Natural killer cell treated with Interleukin-12 subunit alpha and Interleukin-12 subunit beta and Interleukin-15 and Interleukin-18, amount 100 ng/mL, for 72 hours (primary cell): ENCODE data around the gene PRKCZ. TPM values are rescaled to one million over a fixed set of nuclear protein-coding genes. Genes with fewer than 3 reads are reported as not detected.

Experiments
- ATAC-seq, 2 donors: fragments of 150-1000 bp; cut with Tn5 transposase in 1 of 2; sonication (Bioruptor Pico), chemical (Tn5 transposase) in 1 of 2; 2 replicates each; pipeline ENCODE4 v1.10.0; 2021
- DNase-seq: peaks from one replicate; pipeline ENCODE4 v3.0.0; 2022; ENCODE audit warnings: low spot score
- H3K27ac Mint-ChIP-seq, 2 donors: 1 replicate in 1 of 2; 2 replicates in 1 of 2; pipeline ENCODE4 v1.8.0; 2022; ENCODE audit warnings: mixed read lengths in 2 of 2, mild to moderate bottlenecking in 1 of 2, moderate library complexity in 1 of 2
- H3K27me3 Mint-ChIP-seq, 2 donors: 1 replicate in 1 of 2; 2 replicates in 1 of 2; pipeline ENCODE4 v1.8.0; 2022; ENCODE audit warnings: mixed read lengths in 2 of 2
- H3K36me3 Mint-ChIP-seq: one replicate; pipeline ENCODE4 v1.8.0; 2022; ENCODE audit warnings: mixed read lengths
- H3K4me1 Mint-ChIP-seq, 2 donors: 1 replicate in 1 of 2; 2 replicates in 1 of 2; pipeline ENCODE4 v1.8.0; 2022; ENCODE audit warnings: low read depth in 2 of 2, mixed read lengths in 2 of 2, mild to moderate bottlenecking in 1 of 2
- H3K4me3 Mint-ChIP-seq: one replicate; pipeline ENCODE4 v1.8.0; 2022; ENCODE audit warnings: mixed read lengths
- H3K9me3 Mint-ChIP-seq: 2 replicates; pipeline ENCODE4 v1.8.0; 2022; ENCODE audit warnings: mixed read lengths
- total RNA-seq, 2 donors: library from RNA; stranded (reverse); gene quantifications; one replicate each; pipeline ENCODE4 v1.2.3, GENCODE V29; 2022

PRKCZ gene
- total RNA-seq, 2 donors from 2014 or later, result 10.8 to 13.2 TPM

- Mint-ChIP-seq H3K36me3 (no peaks in the 10 kb centered on the region), H3K4me3 (no peak overlapping the region), H3K4me1 (peaks cover 0 to 11% of the 10 kb centered on the region in 2 donors), H3K27me3 (no peaks in the 10 kb centered on the region), H3K27ac (no peak overlapping the region), H3K9me3 (no peaks in the 10 kb centered on the region)
- DNase-seq, result no peak
- no peak for ATAC-seq
Measured at GRCh38 chr1:2181271-2181670, 131.1 kb downstream of the PRKCZ start.

GRCh38 chr1:2181752-2182151, 131.5 kb downstream of the PRKCZ start:
- DNase-seq (no peak), ATAC-seq (no peak)
- Mint-ChIP-seq H3K36me3 (no peaks in the 10 kb centered on the region), H3K4me1 (peaks cover 0 to 11% of the 10 kb centered on the region in 2 donors), H3K9me3 (no peaks in the 10 kb centered on the region), H3K27ac (no peak overlapping the region), H3K27me3 (no peaks in the 10 kb centered on the region), H3K4me3 (no peak overlapping the region)

GRCh38 chr1:2182376-2182775, 132.2 kb downstream of the PRKCZ start:
- Mint-ChIP-seq H3K27ac (no peak overlapping the region), H3K4me3 (no peak overlapping the region), H3K36me3 (no peaks in the 10 kb centered on the region), H3K4me1 (peaks cover 0 to 11% of the 10 kb centered on the region in 2 donors), H3K9me3 (no peaks in the 10 kb centered on the region), H3K27me3 (no peaks in the 10 kb centered on the region)
- ATAC-seq (no peak), DNase-seq (no peak)

- Mint-ChIP-seq H3K9me3 (no peaks in the 10 kb centered on the region), H3K27me3 (no peaks in the 10 kb centered on the region), H3K4me3 (no peak overlapping the region), H3K4me1 (peaks cover 0 to 11% of the 10 kb centered on the region in 2 donors), H3K36me3 (no peaks in the 10 kb centered on the region), H3K27ac (no peak overlapping the region)
- DNase-seq, result no peak
- ATAC-seq, result no peak
Measured at GRCh38 chr1:2183937-2184334, 133.7 kb downstream of the PRKCZ start.

DNA sequence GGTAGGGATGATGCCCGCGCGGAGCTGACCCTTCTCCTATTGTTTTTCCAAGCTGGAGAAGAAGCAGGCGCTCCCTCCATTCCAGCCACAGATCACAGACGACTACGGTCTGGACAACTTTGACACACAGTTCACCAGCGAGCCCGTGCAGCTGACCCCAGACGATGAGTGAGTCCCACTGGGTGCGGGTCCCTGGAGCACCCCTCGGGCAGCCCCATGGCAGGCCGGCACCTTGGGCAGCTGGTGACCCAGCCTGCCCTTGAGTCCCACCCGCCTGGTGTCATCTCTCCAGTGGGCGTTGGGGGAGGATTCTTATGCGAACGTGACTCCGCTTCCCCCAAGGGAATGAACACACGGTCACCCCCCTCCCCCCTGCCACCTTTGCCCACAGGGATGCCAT, 134.3 kb downstream of the PRKCZ start:
- Mint-ChIP-seq H3K27ac (no peak overlapping the region), H3K4me1 (peaks cover 0 to 13% of the 10 kb centered on the region in 2 donors), H3K9me3 (no peaks in the 10 kb centered on the region), H3K27me3 (no peaks in the 10 kb centered on the region), H3K36me3 (no peaks in the 10 kb centered on the region), H3K4me3 (no peak overlapping the region)
- ATAC-seq, result no peak
- no peak for DNase-seq

DNA sequence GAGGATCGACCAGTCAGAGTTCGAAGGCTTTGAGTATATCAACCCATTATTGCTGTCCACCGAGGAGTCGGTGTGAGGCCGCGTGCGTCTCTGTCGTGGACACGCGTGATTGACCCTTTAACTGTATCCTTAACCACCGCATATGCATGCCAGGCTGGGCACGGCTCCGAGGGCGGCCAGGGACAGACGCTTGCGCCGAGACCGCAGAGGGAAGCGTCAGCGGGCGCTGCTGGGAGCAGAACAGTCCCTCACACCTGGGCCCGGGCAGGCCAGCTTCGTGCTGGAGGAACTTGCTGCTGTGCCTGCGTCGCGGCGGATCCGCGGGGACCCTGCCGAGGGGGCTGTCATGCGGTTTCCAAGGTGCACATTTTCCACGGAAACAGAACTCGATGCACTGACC, 134.7 kb downstream of the PRKCZ start:
- no peaks in the 10 kb centered on the region for H3K9me3 Mint-ChIP-seq
- ATAC-seq, result no peak

GRCh38 chr1:2185880-2186855, 136.0 kb downstream of the PRKCZ start:
- peaks cover 0 to 14% of the 10 kb centered on the region in 2 donors for H3K4me1 Mint-ChIP-seq
- ATAC-seq, result no peak
- H3K27me3 Mint-ChIP-seq, result no peaks in the 10 kb centered on the region
- DNase-seq, result no peak
- no peaks in the 10 kb centered on the region for H3K9me3 Mint-ChIP-seq
- no peak overlapping the region for H3K27ac Mint-ChIP-seq
- H3K36me3 Mint-ChIP-seq, result no peaks in the 10 kb centered on the region
- H3K4me3 Mint-ChIP-seq, result no peak overlapping the region

More for the DNA sequence above, 134.7 kb downstream of the PRKCZ start:
- Mint-ChIP-seq H3K4me1 (peaks cover 0 to 12% of the 10 kb centered on the region in 2 donors), H3K27me3 (no peaks in the 10 kb centered on the region), H3K27ac (no peak overlapping the region), H3K4me3 (no peak overlapping the region), H3K36me3 (no peaks in the 10 kb centered on the region)
- no peak for DNase-seq

DNA sequence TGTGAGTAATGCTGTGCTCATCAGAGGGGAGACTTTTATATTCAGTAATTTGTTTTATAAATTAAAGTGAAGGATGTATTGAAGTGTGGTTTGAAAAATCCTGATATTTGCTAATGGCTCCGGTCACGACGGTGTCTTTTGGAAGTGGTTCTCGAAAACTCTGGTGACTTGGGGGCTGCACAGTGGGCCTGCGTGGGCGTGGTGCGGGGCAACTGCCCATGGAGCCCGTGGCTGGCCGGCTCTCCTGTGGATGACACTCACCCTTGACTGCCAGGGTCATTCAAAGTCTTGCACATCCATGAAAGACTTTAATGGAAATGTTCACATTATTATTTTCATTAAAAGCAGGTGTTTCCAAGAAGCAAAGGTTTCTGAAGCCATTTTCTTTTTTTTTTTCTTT, 136.7 kb downstream of the PRKCZ start:
- DNase-seq, result no peak
- H3K4me3 Mint-ChIP-seq, result no peak overlapping the region
- no peaks in the 10 kb centered on the region for H3K36me3 Mint-ChIP-seq
- no peak for ATAC-seq
- H3K27me3 Mint-ChIP-seq, result no peaks in the 10 kb centered on the region
- peaks cover 0 to 16% of the 10 kb centered on the region in 2 donors for H3K4me1 Mint-ChIP-seq
- H3K27ac Mint-ChIP-seq, result no peak overlapping the region
- no peaks in the 10 kb centered on the region for H3K9me3 Mint-ChIP-seq

DNA sequence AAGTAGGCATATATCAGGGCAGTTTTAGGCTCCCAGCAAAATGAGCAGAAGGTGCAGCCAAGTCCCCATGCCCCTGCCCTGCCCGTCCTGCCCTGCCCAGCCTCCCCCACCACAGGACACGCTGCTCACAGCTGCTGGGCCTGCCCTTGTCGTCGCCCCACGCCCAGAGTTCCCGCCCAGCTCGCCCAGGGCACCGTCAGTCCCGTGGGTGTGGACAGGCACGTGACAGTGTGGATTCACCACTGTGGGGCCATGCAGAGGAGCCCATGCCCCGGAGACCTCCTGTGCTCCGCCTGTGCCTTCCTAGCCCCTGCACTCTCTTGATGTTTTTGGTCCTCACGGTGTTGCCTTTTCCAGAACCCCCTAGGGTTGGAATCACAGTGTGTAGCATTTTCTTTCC, 137.4 kb downstream of the PRKCZ start:
- Mint-ChIP-seq H3K36me3 (no peaks in the 10 kb centered on the region), H3K4me1 (peaks cover 0 to 15% of the 10 kb centered on the region in 2 donors), H3K9me3 (no peaks in the 10 kb centered on the region), H3K27me3 (no peaks in the 10 kb centered on the region), H3K27ac (no peak overlapping the region), H3K4me3 (no peak overlapping the region)
- ATAC-seq (no peak), DNase-seq (no peak)

DNA sequence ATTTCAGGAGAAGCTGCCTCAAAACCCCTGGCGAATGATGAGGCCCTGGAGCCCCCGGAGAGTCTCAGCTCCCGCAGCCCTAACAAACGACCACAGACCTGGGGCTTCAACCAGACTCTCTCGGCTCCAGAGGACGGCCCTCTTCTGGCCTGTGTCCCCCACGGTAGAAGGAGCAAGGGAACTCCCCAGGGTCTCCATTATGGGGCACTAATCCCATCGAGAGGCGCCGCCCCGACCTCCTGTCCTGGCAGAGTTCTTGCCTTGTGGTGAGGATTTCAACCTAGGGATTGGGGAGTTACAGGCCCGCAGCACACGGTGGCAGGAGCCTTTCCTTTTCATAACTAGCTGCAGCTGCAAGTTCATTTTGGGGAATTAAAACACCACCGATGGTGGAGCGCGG, 138.1 kb downstream of the PRKCZ start:
- Mint-ChIP-seq H3K4me3 (no peak overlapping the region), H3K27me3 (no peaks in the 10 kb centered on the region), H3K36me3 (no peaks in the 10 kb centered on the region), H3K9me3 (no peaks in the 10 kb centered on the region), H3K4me1 (peaks cover 0 to 10% of the 10 kb centered on the region in 2 donors), H3K27ac (no peak overlapping the region)
- ATAC-seq, result no peak
- DNase-seq, result no peak

- no peaks in the 10 kb centered on the region for H3K36me3 Mint-ChIP-seq
- peak; percentile 95 for DNase-seq
- peak overlapping the region; percentile 57 to 83 for H3K27ac Mint-ChIP-seq
- peaks cover 0 to 8% of the 10 kb centered on the region in 2 donors for H3K4me1 Mint-ChIP-seq
- H3K27me3 Mint-ChIP-seq, result no peaks in the 10 kb centered on the region
- H3K4me3 Mint-ChIP-seq, result peak overlapping the region; percentile 70
- ATAC-seq, result peak; percentile 89 to 96
- no peaks in the 10 kb centered on the region for H3K9me3 Mint-ChIP-seq
Measured at GRCh38 chr1:2189459-2190425, 139.5 kb downstream of the PRKCZ start.

DNA sequence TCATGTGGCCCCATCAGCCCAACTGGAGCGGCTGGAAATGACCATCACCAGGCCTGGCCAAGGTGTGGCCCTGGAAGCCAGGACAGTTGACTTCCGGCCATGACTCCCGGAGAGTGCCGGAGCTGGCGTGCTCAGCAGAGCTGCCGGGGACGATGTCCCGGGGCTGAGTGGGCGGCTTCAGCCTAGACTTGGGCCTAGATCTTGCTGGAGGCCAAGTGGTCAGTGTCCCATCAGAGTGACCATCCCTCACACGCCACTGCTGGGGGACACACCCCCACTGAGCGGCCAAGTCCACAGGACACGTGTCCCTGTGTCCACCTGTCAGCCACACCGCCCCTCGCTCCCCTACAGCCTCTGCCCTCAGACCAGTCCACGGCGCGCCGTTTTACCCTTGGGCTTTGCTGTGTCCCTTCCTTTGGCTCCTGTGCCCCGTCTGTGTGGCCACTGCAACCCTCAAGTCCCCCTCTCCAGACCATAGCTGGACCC, 140.3 kb downstream of the PRKCZ start:
- Mint-ChIP-seq H3K27me3 (no peaks in the 10 kb centered on the region), H3K4me3 (no peak overlapping the region), H3K36me3 (no peaks in the 10 kb centered on the region), H3K9me3 (no peaks in the 10 kb centered on the region), H3K27ac (peak overlapping the region in 1 of 2 donors; percentile 27), H3K4me1 (peaks cover 0 to 8% of the 10 kb centered on the region in 2 donors)
- no peak for DNase-seq
- no peak for ATAC-seq

GRCh38 chr1:2192031-2192995, 142.1 kb downstream of the PRKCZ start:
- Mint-ChIP-seq H3K27ac (peak overlapping the region in 1 of 2 donors; percentile 48), H3K4me1 (peaks cover 0 to 8% of the 10 kb centered on the region in 2 donors), H3K9me3 (no peaks in the 10 kb centered on the region), H3K27me3 (no peaks in the 10 kb centered on the region), H3K36me3 (no peaks in the 10 kb centered on the region), H3K4me3 (peak overlapping the region; percentile 34)
- ATAC-seq (no peak), DNase-seq (no peak)
